Upper lobe of left lung (tissue), 4 donors: ENCODE measurements around the gene TBC1D16.

Source experiments
- CTCF ChIP-seq, 6 experiments: fragments of 450-650 bp in 4 of 6; fragments of 200-600 bp in 2 of 6; sonication (generic) in 2 of 6; IDR thresholded peaks; one replicate each; pipeline ENCODE4 v1.5.1; 2016 to 2019; ENCODE audit warnings: antibody characterized with exemption in 6 of 6
- EP300 ChIP-seq, 4 donors: sonication (generic); formaldehyde crosslinking; IDR thresholded peaks; one replicate each; pipeline ENCODE4 v1.5.1; 2017; ENCODE audit warnings: antibody characterized with exemption in 4 of 4, control low read depth in 2 of 4
- POLR2A ChIP-seq, 4 donors: fragments of 450-650 bp; IDR thresholded peaks; one replicate each; pipeline ENCODE4 v1.5.1; 2016 to 2017; ENCODE audit warnings: antibody characterized with exemption in 4 of 4, mild to moderate bottlenecking in 2 of 4
- POLR2AphosphoS5 ChIP-seq, 2 donors: sonication (generic); formaldehyde crosslinking; IDR thresholded peaks; one replicate each; pipeline ENCODE4 v1.5.1; 2017; ENCODE audit warnings: antibody characterized with exemption in 2 of 2

- TF ChIP-seq POLR2A (IDR thresholded peaks at IDR 0.05): no peak
- TF ChIP-seq CTCF (IDR thresholded peaks at IDR 0.05): no peak
- TF ChIP-seq POLR2AphosphoS5 (IDR thresholded peaks at IDR 0.05): no peak
- TF ChIP-seq EP300 (IDR thresholded peaks at IDR 0.05): no peak
These were observed 31.8 kb upstream of the TBC1D16 start for GRCh38 chr17:80067393-80067986.
